ENCODE measurements around the gene KIAA0825. TPM values are rescaled to one million over a fixed set of nuclear protein-coding genes. Genes with fewer than 3 reads are reported as not detected.

The KIAA0825 gene
- total RNA-seq, 1 experiment from 2014 or later: 1.3 TPM

DNA sequence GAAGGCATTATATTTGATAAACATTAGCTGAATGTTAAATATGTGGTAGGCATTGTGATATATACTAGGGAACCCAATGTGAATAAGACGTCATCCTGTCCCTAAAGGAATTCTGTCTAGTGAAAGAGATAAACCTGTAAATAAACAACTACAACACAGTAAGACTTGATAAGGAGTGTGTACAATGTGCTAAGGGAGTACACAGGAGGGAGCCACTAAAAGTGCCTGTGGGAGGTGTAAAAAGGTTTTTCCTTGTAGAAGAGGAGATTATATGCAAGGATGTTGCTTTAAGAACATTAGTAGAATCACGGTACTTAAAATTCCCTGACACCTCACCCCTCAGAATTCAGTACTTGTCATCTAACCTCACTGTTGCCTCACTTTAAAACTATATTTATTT, 91.7 kb downstream of the KIAA0825 start:
- H3K27ac Mint-ChIP-seq: no peak overlapping the region
- no peaks in the 10 kb centered on the region for H3K36me3 Mint-ChIP-seq
- ChIA-PET POLR2A (no interaction called here), CTCF (no interaction called here)
- H3K4me3 Mint-ChIP-seq: no peak overlapping the region
- DNase-seq (ENCODE audit: low spot score): no peak
- no peaks in the 10 kb centered on the region for H3K27me3 Mint-ChIP-seq (ENCODE audit: low read depth)
- TF ChIP-seq SMAD4 (CRISPR knock-in tag; IDR thresholded peaks at IDR 0.05) (no peak), ATF1 (CRISPR knock-in tag; IDR thresholded peaks at IDR 0.05) (no peak), TEAD4 (CRISPR knock-in tag; IDR thresholded peaks at IDR 0.05) (no peak), EMX1 (CRISPR knock-in tag; IDR thresholded peaks at IDR 0.05) (no peak)
- TF ChIP-seq, protein P1, sequence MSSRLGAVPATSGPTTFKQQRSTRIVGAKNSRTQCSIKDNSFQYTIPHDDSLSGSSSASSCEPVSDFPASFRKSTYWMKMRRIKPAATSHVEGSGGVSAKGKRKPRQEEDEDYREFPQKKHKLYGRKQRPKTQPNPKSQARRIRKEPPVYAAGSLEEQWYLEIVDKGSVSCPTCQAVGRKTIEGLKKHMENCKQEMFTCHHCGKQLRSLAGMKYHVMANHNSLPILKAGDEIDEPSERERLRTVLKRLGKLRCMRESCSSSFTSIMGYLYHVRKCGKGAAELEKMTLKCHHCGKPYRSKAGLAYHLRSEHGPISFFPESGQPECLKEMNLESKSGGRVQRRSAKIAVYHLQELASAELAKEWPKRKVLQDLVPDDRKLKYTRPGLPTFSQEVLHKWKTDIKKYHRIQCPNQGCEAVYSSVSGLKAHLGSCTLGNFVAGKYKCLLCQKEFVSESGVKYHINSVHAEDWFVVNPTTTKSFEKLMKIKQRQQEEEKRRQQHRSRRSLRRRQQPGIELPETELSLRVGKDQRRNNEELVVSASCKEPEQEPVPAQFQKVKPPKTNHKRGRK (CRISPR knock-in tag; IDR thresholded peaks at IDR 0.05; ENCODE audit: borderline replicate concordance): no peak
- TF ChIP-seq, protein P2, sequence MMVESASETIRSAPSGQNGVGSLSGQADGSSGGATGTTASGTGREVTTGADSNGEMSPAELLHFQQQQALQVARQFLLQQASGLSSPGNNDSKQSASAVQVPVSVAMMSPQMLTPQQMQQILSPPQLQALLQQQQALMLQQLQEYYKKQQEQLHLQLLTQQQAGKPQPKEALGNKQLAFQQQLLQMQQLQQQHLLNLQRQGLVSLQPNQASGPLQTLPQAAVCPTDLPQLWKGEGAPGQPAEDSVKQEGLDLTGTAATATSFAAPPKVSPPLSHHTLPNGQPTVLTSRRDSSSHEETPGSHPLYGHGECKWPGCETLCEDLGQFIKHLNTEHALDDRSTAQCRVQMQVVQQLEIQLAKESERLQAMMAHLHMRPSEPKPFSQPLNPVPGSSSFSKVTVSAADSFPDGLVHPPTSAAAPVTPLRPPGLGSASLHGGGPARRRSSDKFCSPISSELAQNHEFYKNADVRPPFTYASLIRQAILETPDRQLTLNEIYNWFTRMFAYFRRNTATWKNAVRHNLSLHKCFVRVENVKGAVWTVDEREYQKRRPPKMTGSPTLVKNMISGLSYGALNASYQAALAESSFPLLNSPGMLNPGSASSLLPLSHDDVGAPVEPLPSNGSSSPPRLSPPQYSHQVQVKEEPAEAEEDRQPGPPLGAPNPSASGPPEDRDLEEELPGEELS (CRISPR knock-in tag; IDR thresholded peaks at IDR 0.05): no peak
- no peak for ATAC-seq
- no peaks in the 10 kb centered on the region for H3K9me3 Mint-ChIP-seq
- H3K4me1 Mint-ChIP-seq: peaks cover 9% of the 10 kb centered on the region

DNA sequence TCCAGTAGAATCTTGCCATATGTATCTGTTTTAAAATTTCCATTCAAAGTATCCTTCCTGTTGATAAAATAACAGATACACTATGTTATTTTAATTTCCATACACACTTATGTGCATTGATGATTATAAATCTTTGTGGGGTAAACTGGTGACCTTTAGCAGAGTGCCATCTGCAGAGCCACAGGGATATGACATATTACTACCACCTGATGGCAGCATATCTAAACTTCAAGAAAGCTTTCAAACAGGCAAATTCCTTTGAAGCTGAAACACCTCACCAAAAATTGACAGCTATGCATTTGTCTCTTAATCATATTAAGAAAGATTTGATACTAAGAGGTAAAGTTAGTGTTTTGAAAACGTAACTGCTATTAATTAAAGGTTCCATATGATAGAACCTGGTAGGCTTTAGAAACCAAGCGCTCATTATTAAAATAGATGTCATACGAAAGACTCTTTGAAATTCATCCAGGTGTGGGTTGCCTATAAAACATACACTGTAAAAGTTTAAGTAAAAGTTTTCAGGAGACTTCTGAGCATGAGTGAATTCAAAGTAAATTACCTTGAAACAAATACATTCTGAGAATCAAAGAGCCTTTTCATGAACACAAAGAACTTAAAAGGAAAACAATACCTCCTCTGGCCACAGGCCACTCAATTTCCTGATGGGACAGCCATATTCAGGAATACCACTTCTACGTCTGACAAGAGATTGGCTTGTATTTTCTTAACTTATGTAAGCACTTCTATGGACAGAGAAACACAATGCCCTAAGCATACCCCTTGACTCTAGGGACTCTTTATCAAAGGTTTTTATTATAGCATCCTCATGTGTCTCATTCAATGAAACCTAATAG, 93.3 kb downstream of the KIAA0825 start:
- DNase-seq (ENCODE audit: low spot score): no peak
- H3K27me3 Mint-ChIP-seq (ENCODE audit: low read depth): no peaks in the 10 kb centered on the region
- peak; percentile 80 for ATAC-seq
- TF ChIP-seq NFATC4 (CRISPR knock-in tag; IDR thresholded peaks at IDR 0.05) (no peak), NFE2L1 (CRISPR knock-in tag; IDR thresholded peaks at IDR 0.05) (no peak), RORB (CRISPR knock-in tag; IDR thresholded peaks at IDR 0.05) (no peak), KAT7 (CRISPR knock-in tag; IDR thresholded peaks at IDR 0.05; ENCODE audit: borderline replicate concordance) (no peak), PRRX2 (CRISPR knock-in tag; IDR thresholded peaks at IDR 0.05) (no peak), ESRRA (CRISPR knock-in tag; IDR thresholded peaks at IDR 0.05; ENCODE audit: borderline replicate concordance) (no peak), SMAD4 (CRISPR knock-in tag; IDR thresholded peaks at IDR 0.05) (no peak), ZNF396 (CRISPR knock-in tag; IDR thresholded peaks at IDR 0.05; ENCODE audit: borderline replicate concordance) (no peak), MXD4 (CRISPR knock-in tag; IDR thresholded peaks at IDR 0.05; ENCODE audit: borderline replicate concordance) (no peak)
- TF ChIP-seq, protein P3, sequence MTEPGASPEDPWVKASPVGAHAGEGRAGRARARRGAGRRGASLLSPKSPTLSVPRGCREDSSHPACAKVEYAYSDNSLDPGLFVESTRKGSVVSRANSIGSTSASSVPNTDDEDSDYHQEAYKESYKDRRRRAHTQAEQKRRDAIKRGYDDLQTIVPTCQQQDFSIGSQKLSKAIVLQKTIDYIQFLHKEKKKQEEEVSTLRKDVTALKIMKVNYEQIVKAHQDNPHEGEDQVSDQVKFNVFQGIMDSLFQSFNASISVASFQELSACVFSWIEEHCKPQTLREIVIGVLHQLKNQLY (CRISPR knock-in tag; IDR thresholded peaks at IDR 0.05): no peak
- TF ChIP-seq, protein P4, sequence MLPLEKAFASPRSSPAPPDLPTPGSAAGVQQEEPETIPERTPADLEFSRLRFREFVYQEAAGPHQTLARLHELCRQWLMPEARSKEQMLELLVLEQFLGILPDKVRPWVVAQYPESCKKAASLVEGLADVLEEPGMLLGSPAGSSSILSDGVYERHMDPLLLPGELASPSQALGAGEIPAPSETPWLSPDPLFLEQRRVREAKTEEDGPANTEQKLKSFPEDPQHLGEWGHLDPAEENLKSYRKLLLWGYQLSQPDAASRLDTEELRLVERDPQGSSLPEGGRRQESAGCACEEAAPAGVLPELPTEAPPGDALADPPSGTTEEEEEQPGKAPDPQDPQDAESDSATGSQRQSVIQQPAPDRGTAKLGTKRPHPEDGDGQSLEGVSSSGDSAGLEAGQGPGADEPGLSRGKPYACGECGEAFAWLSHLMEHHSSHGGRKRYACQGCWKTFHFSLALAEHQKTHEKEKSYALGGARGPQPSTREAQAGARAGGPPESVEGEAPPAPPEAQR (CRISPR knock-in tag; IDR thresholded peaks at IDR 0.05): no peak
- TF ChIP-seq, protein P5, sequence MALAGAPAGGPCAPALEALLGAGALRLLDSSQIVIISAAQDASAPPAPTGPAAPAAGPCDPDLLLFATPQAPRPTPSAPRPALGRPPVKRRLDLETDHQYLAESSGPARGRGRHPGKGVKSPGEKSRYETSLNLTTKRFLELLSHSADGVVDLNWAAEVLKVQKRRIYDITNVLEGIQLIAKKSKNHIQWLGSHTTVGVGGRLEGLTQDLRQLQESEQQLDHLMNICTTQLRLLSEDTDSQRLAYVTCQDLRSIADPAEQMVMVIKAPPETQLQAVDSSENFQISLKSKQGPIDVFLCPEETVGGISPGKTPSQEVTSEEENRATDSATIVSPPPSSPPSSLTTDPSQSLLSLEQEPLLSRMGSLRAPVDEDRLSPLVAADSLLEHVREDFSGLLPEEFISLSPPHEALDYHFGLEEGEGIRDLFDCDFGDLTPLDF (CRISPR knock-in tag; IDR thresholded peaks at IDR 0.05): no peak
- TF ChIP-seq, protein P6, sequence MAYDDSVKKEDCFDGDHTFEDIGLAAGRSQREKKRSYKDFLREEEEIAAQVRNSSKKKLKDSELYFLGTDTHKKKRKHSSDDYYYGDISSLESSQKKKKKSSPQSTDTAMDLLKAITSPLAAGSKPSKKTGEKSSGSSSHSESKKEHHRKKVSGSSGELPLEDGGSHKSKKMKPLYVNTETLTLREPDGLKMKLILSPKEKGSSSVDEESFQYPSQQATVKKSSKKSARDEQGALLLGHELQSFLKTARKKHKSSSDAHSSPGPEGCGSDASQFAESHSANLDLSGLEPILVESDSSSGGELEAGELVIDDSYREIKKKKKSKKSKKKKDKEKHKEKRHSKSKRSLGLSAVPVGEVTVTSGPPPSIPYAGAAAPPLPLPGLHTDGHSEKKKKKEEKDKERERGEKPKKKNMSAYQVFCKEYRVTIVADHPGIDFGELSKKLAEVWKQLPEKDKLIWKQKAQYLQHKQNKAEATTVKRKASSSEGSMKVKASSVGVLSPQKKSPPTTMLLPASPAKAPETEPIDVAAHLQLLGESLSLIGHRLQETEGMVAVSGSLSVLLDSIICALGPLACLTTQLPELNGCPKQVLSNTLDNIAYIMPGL (CRISPR knock-in tag; IDR thresholded peaks at IDR 0.05): no peak
- TF ChIP-seq, protein P7, sequence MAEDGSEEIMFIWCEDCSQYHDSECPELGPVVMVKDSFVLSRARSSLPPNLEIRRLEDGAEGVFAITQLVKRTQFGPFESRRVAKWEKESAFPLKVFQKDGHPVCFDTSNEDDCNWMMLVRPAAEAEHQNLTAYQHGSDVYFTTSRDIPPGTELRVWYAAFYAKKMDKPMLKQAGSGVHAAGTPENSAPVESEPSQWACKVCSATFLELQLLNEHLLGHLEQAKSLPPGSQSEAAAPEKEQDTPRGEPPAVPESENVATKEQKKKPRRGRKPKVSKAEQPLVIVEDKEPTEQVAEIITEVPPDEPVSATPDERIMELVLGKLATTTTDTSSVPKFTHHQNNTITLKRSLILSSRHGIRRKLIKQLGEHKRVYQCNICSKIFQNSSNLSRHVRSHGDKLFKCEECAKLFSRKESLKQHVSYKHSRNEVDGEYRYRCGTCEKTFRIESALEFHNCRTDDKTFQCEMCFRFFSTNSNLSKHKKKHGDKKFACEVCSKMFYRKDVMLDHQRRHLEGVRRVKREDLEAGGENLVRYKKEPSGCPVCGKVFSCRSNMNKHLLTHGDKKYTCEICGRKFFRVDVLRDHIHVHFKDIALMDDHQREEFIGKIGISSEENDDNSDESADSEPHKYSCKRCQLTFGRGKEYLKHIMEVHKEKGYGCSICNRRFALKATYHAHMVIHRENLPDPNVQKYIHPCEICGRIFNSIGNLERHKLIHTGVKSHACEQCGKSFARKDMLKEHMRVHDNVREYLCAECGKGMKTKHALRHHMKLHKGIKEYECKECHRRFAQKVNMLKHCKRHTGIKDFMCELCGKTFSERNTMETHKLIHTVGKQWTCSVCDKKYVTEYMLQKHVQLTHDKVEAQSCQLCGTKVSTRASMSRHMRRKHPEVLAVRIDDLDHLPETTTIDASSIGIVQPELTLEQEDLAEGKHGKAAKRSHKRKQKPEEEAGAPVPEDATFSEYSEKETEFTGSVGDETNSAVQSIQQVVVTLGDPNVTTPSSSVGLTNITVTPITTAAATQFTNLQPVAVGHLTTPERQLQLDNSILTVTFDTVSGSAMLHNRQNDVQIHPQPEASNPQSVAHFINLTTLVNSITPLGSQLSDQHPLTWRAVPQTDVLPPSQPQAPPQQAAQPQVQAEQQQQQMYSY (CRISPR knock-in tag; IDR thresholded peaks at IDR 0.05): no peak
- TF ChIP-seq, protein P1 (CRISPR knock-in tag; IDR thresholded peaks at IDR 0.05; ENCODE audit: borderline replicate concordance): no peak

More for the DNA sequence above, 93.3 kb downstream of the KIAA0825 start:
- H3K27ac Mint-ChIP-seq: no peak overlapping the region
- ChIA-PET POLR2A (no interaction called here), CTCF (interaction anchor here (0.6 to 1.6 kb wide), 8 partner anchors 10 to 369 kb away, joined by 3 to 29 read pairs (median 6); no protein-coding TSS in a partner anchor)
- no peaks in the 10 kb centered on the region for H3K9me3 Mint-ChIP-seq
- peaks cover 9% of the 10 kb centered on the region for H3K4me1 Mint-ChIP-seq
- no peak overlapping the region for H3K4me3 Mint-ChIP-seq
- H3K36me3 Mint-ChIP-seq: no peaks in the 10 kb centered on the region
